Right atrium auricular region (tissue), 2 donors: ENCODE data around the gene TCN1. TPM values are rescaled to one million over a fixed set of nuclear protein-coding genes. Genes with fewer than 3 reads are reported as not detected.

ENCODE experiments used
- DNase-seq: peaks from one replicate; pipeline ENCODE4 v3.0.0-alpha.2; 2019; ENCODE audit warnings: low spot score
- H3K27ac ChIP-seq, 2 donors: fragments of 200-600 bp; sonication (generic); 1 replicate in 1 of 2; 2 replicates in 1 of 2; pipeline ENCODE4 v1.5.1; 2016 to 2019
- H3K27me3 ChIP-seq, 2 donors: fragments of 200-600 bp; sonication (generic); one replicate each; pipeline versions ENCODE4 v1.5.1 to v1.6.0; 2017 to 2019
- H3K36me3 ChIP-seq: fragments of 200-600 bp; sonication (generic); one replicate; pipeline ENCODE4 v1.5.1; 2016
- H3K4me1 ChIP-seq, 2 donors: fragments of 200-600 bp; sonication (generic); one replicate each; pipeline versions ENCODE4 v1.5.1 to v1.6.0; 2017 to 2019
- H3K4me3 ChIP-seq, 2 donors: fragments of 200-600 bp; sonication (generic); 1 replicate in 1 of 2; 2 replicates in 1 of 2; pipeline ENCODE4 v1.5.1; 2017 to 2019; ENCODE audit warnings: mild to moderate bottlenecking in 1 of 2, moderate library complexity in 1 of 2
- H3K9me3 ChIP-seq, 2 donors: fragments of 200-600 bp; sonication (generic); one replicate each; pipeline ENCODE4 v1.5.1; 2019
- total RNA-seq, 2 donors: library from RNA; depleted of rRNA; stranded (reverse); fragments of >200 nt; gene quantifications; one replicate each; pipeline ENCODE4 v1.1.0, GENCODE V29; 2016
- TF ChIP-seq, protein P1 (sequence below), 2 donors: fragments of 200-600 bp; sonication (generic); IDR thresholded peaks; one replicate each; pipeline ENCODE4 v1.5.1; 2019; ENCODE audit warnings: antibody characterized with exemption in 2 of 2

TCN1 gene
- total RNA-seq, 2 donors from 2014 or later = not detected

DNA sequence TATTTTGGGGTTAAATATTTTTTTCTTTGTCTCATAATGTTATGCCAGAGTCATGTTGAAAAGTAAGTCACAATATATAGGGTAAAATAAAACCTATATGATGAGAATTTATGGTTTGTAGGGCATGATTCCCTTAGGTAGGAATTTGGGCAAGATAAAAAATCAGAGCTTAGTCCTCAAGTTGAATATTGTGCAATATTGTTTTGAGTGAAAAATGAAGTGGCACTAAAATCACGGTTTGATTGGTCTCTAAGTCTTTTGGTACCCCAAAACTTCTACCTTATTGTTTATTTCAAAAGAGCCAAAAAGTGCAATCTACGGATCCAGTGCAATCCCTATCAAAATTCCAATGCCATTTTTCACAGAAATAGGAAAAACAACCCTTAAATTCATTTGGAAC lies 54.1 kb downstream of the TCN1 start:
- H3K36me3 ChIP-seq = peaks cover 6% of the 10 kb centered on the region
- H3K4me1 ChIP-seq = peaks cover 0 to 12% of the 10 kb centered on the region in 2 donors
- TF ChIP-seq, protein P1, sequence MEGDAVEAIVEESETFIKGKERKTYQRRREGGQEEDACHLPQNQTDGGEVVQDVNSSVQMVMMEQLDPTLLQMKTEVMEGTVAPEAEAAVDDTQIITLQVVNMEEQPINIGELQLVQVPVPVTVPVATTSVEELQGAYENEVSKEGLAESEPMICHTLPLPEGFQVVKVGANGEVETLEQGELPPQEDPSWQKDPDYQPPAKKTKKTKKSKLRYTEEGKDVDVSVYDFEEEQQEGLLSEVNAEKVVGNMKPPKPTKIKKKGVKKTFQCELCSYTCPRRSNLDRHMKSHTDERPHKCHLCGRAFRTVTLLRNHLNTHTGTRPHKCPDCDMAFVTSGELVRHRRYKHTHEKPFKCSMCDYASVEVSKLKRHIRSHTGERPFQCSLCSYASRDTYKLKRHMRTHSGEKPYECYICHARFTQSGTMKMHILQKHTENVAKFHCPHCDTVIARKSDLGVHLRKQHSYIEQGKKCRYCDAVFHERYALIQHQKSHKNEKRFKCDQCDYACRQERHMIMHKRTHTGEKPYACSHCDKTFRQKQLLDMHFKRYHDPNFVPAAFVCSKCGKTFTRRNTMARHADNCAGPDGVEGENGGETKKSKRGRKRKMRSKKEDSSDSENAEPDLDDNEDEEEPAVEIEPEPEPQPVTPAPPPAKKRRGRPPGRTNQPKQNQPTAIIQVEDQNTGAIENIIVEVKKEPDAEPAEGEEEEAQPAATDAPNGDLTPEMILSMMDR (IDR thresholded peaks at IDR 0.05) = no peak
- H3K27me3 ChIP-seq = no peaks in the 10 kb centered on the region
- H3K27ac ChIP-seq = no peak overlapping the region
- no peaks in the 10 kb centered on the region for H3K9me3 ChIP-seq
- no peak for DNase-seq
- no peak overlapping the region for H3K4me3 ChIP-seq

DNA sequence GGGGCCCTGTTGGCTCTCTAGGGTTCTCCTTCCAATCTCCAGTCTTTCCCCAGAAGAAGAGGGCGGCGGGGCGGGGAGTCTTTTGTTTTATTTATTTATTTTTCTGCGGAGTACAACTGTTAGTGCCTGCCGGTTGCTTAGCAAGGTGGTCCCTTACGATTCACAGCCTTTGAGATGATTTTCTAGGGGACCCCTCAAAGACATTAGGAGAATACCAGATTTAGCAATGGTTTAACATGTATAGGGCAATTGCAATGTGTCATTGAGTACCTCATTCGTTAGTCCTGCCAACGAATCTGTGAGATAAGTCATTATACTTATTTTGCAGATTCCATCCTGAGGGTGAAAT lies 55.4 kb downstream of the TCN1 start:
- Histone ChIP-seq H3K9me3 (no peaks in the 10 kb centered on the region), H3K4me3 (peak overlapping the region; percentile 92 to 97), H3K36me3 (peaks cover 19% of the 10 kb centered on the region), H3K27me3 (no peaks in the 10 kb centered on the region), H3K4me1 (peaks cover 0 to 12% of the 10 kb centered on the region in 2 donors), H3K27ac (peak overlapping the region; percentile 79 to 85)
- no peak for DNase-seq
- TF ChIP-seq, protein P1 (IDR thresholded peaks at IDR 0.05) = no peak

DNA sequence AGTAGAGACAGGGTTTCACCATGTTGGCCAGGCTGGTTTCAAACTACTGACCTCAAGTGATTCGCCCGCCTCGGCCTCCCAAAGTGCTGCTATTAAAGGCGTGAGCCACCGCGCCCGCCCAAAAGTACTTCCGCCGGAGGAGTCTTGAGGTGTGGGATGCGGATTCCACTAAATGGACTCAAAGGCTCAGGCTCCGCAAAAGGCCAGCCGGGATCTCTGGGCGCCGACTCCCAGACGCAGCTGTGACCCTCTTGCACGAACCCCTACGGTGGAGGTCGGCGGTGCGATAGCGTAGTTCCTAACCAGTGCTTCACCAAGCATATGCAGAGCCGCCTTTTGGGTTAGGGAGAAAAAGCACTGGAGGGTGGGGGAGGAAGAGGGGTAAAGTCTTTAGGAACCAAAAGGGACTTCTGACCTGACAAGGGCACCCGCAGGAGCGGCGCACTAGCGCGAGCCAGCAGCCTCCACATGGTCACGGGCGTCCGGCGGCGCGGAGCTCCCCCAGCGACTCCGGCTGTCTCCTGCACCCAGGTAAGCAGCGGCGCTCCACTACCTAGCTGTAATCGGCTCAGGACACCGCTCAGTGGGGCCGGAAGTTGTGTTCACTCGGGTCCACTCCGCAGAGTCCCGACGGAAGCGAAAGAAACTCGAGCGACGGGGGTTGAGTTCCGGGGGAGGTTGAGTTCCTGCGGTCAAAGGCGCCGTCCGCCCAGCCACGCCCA lies 55.9 kb downstream of the TCN1 start, which contains the start of gene MRPL16:
TSS of gene MRPL16 (minus strand) at position 590 of the 722 bp plus-strand sequence. CDS start at position 470, 120 bp downstream.
- Histone ChIP-seq H3K9me3 (no peaks in the 10 kb centered on the region), H3K27me3 (no peaks in the 10 kb centered on the region), H3K27ac (peak within 1 kb of the TSS; percentile 79 to 85), H3K4me3 (peak within 1 kb of the TSS; percentile 92 to 97), H3K36me3 (peaks cover 25% of the 10 kb centered on the region), H3K4me1 (peaks cover 0 to 12% of the 10 kb centered on the region in 2 donors)
- TF ChIP-seq, protein P1 (IDR thresholded peaks at IDR 0.05) = peak in 1 of 2 donors; percentile 44
- peak; percentile 87 for DNase-seq

DNA sequence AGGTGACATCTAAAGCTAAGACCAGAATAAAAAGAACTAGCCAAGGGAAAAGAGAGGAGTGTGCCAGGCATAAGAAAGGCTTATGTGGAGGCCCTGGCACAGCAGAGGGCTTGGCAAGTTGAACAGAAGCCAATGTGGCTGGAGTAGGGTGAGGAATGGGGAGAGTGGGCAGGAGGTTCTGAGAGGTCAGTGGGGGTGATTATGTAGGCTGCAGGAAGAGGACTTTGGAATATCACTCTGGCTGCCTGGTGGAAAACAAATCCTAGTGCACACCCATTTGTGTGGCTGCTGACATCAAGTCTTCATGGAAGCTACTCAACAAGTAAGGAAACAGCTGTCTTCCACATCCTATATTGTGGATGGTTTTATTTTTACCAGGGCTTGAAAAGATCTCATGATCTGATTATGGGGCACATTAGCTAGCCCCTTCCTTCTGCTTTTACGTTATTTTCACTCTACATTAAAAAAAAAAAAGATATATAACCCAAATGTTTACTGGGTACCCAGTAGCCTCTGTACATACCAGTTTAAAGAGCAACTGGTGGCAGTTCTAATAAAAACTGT lies 59.2 kb downstream of the TCN1 start:
- H3K27me3 ChIP-seq = no peaks in the 10 kb centered on the region
- DNase-seq = no peak
- peaks cover 0 to 16% of the 10 kb centered on the region in 2 donors for H3K4me1 ChIP-seq
- H3K4me3 ChIP-seq = no peak overlapping the region
- TF ChIP-seq, protein P1 (IDR thresholded peaks at IDR 0.05) = no peak
- no peaks in the 10 kb centered on the region for H3K9me3 ChIP-seq
- H3K27ac ChIP-seq = no peak overlapping the region
- H3K36me3 ChIP-seq = peaks cover 48% of the 10 kb centered on the region

DNA sequence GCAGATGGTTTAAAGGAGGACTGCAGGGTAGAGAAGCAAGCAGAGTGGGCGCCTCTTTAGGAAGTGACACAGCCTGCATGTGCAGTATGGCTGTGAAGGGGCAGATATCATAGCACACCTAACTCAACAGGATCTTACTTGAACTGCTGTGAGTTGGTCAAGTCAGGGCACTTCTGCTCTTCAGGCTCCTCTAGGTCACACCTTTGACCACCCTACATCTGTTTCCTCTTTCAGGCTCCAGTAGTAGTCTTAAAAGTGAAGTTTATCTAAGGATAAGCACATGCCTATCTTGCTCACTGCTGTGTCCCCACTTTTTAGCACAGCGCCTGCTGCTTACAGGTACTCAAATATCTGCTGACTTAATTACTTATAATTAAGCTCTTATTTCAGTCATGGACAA lies 62.2 kb downstream of the TCN1 start:
- Histone ChIP-seq H3K27me3 (no peaks in the 10 kb centered on the region), H3K4me1 (peaks cover 0 to 9% of the 10 kb centered on the region in 2 donors), H3K27ac (no peak overlapping the region), H3K4me3 (no peak overlapping the region), H3K36me3 (peaks cover 55% of the 10 kb centered on the region), H3K9me3 (no peaks in the 10 kb centered on the region)
- DNase-seq = no peak
- TF ChIP-seq, protein P1 (IDR thresholded peaks at IDR 0.05) = no peak

Other genes starting within 250 kb of the TCN1 start
- gene PATL1, start 197.4 kb downstream of the TCN1 start, total RNA-seq = 10 to 100 TPM; 13.2 to 22.1 TPM
- not detected for gene OR10V1, start 152.6 kb downstream of the TCN1 start, total RNA-seq
- gene STX3, start 111.1 kb downstream of the TCN1 start, total RNA-seq = 10 to 100 TPM; 10.3 to 18.1 TPM
- gene MRPL16, start 55.7 kb downstream of the TCN1 start, total RNA-seq = 10 to 100 TPM; 41.9 to 78.5 TPM
- not detected for gene CBLIF, start 21.0 kb downstream of the TCN1 start, total RNA-seq
- not detected for gene OOSP3, start 12.3 kb upstream of the TCN1 start, total RNA-seq
- gene OOSP1, start 71.9 kb upstream of the TCN1 start, total RNA-seq = not detected
- not detected for gene OOSP4A, start 97.5 kb upstream of the TCN1 start, total RNA-seq
- gene OOSP4B, start 150.7 kb upstream of the TCN1 start, total RNA-seq = not detected
- gene OOSP2, start 173.9 kb upstream of the TCN1 start, total RNA-seq = not detected
- not detected for gene MS4A3, start 190.2 kb upstream of the TCN1 start, total RNA-seq
- gene MS4A2, start 222.2 kb upstream of the TCN1 start, total RNA-seq = under 1 TPM in 1 of 2 donors, not detected in 1; 0.93 TPM